HEK293T (cell line): Measurements from ENCODE around the gene BTBD8.
"Not testable (repeated sequence)": the region's sequence is repeated elsewhere in the genome, so short reads cannot be mapped to it uniquely, and the experiment has no call there.

Experiments used
- ARNT ChIP-seq: fragments of 450-650 bp; IDR thresholded peaks from 2 replicates; pipeline ENCODE4 v1.6.1; 2017; ENCODE audit warnings: mild to moderate bottlenecking
- BHLHE40 ChIP-seq: fragments of 450-650 bp; IDR thresholded peaks from 2 replicates; pipeline ENCODE4 v1.6.1; 2016; ENCODE audit warnings: mild to moderate bottlenecking, moderate library complexity, borderline replicate concordance
- CTBP1 ChIP-seq: fragments of 450-650 bp; IDR thresholded peaks from 2 replicates; pipeline ENCODE4 v1.6.1; 2016; ENCODE audit warnings: borderline replicate concordance
- FOXA1 ChIP-seq: fragments of 450-650 bp; IDR thresholded peaks from 2 replicates; pipeline ENCODE4 v1.6.1; 2016; ENCODE audit warnings: mild to moderate bottlenecking
- FOXK2 ChIP-seq: fragments of 450-650 bp; IDR thresholded peaks from 2 replicates; pipeline ENCODE4 v1.6.1; 2016; ENCODE audit warnings: mild to moderate bottlenecking
- FOXM1 ChIP-seq: fragments of 450-650 bp; IDR thresholded peaks from 2 replicates; pipeline ENCODE4 v1.6.1; 2017; ENCODE audit warnings: mild to moderate bottlenecking, borderline replicate concordance
- HDGF ChIP-seq: fragments of 450-650 bp; IDR thresholded peaks from 2 replicates; pipeline ENCODE4 v1.6.1; 2017; ENCODE audit warnings: antibody characterized with exemption, borderline replicate concordance
- L3MBTL2 ChIP-seq: fragments of 450-650 bp; conservative IDR thresholded peaks from 2 replicates; pipeline ENCODE4 v1.6.1; 2016; ENCODE audit warnings: mild to moderate bottlenecking
- LEF1 ChIP-seq: fragments of 450-650 bp; IDR thresholded peaks from 2 replicates; pipeline ENCODE4 v1.6.1; 2017; ENCODE audit warnings: mild to moderate bottlenecking, borderline replicate concordance
- PKNOX1 ChIP-seq: fragments of 450-650 bp; IDR thresholded peaks from 2 replicates; pipeline ENCODE4 v1.6.1; 2016
- SP1 ChIP-seq: fragments of 450-650 bp; IDR thresholded peaks from 2 replicates; pipeline ENCODE4 v1.6.1; 2017
- SUZ12 ChIP-seq: fragments of 450-650 bp; IDR thresholded peaks from 2 replicates; pipeline ENCODE4 v1.6.1; 2016; ENCODE audit warnings: mild to moderate bottlenecking
- TARDBP ChIP-seq: fragments of 450-650 bp; IDR thresholded peaks from 2 replicates; pipeline ENCODE4 v1.6.1; 2016
- ZNF384 ChIP-seq: fragments of 450-650 bp; IDR thresholded peaks from 2 replicates; pipeline ENCODE4 v1.6.1; 2016

- TF ChIP-seq SP1, CTBP1, PKNOX1, SUZ12, ARNT, FOXM1, TARDBP, L3MBTL2, FOXK2, BHLHE40, LEF1, ZNF384, FOXA1, HDGF: not testable (repeated sequence)
These were observed 5.7 kb upstream of the BTBD8 start for GRCh38 chr1:92074446-92074845.
